CD14-positive monocyte (primary cell): ENCODE data around the gene MAP7. TPM values are rescaled to one million over a fixed set of nuclear protein-coding genes. Genes with fewer than 3 reads are reported as not detected.
A peak's percentile ranks its signal among the peaks of the same experiment; 100 is the strongest.

Experiments
- DNase-seq, 3 donors: peaks; one replicate each; pipeline ENCODE4 v3.0.0-alpha.2; 2011 to 2022
- H2AFZ ChIP-seq: 2 replicates; pipeline ENCODE4 v1.6.0; 2012; ENCODE audit warnings: mild to moderate bottlenecking, low read depth, low read length, inconsistent platforms; ENCODE audit not compliant: insufficient read depth, poor library complexity, severe bottlenecking
- H3K27ac ChIP-seq, 2 donors: 1 replicate in 1 of 2; 2 replicates in 1 of 2; pipeline ENCODE4 v1.5.1; 2012 to 2013; ENCODE audit warnings: low read length in 2 of 2, control low read depth in 1 of 2, inconsistent platforms in 1 of 2, low read depth in 1 of 2, mild to moderate bottlenecking in 1 of 2
- H3K27me3 ChIP-seq, 2 donors: one replicate each; pipeline versions ENCODE4 v1.6.0 to v1.6.1; 2011 to 2013; ENCODE audit warnings: low read length in 2 of 2; ENCODE audit not compliant: control insufficient read depth in 2 of 2, insufficient read depth in 2 of 2
- H3K36me3 ChIP-seq, 2 donors: replicated peaks in 1 of 2; 1 replicate in 1 of 2; 2 replicates in 1 of 2; pipeline versions ENCODE4 v1.5.1 to v1.6.1; 2012 to 2013; ENCODE audit warnings: low read length in 2 of 2, control low read depth in 1 of 2, inconsistent platforms in 1 of 2, mild to moderate bottlenecking in 1 of 2; ENCODE audit not compliant: insufficient read depth in 2 of 2, control insufficient read depth in 1 of 2
- H3K4me1 ChIP-seq, 2 donors: 1 replicate in 1 of 2; 2 replicates in 1 of 2; pipeline versions ENCODE4 v1.5.1 to v1.6.1; 2012 to 2013; ENCODE audit warnings: low read length in 2 of 2, control low read depth in 1 of 2, inconsistent platforms in 1 of 2, mild to moderate bottlenecking in 1 of 2, moderate library complexity in 1 of 2; ENCODE audit not compliant: insufficient read depth in 2 of 2, control insufficient read depth in 1 of 2
- H3K4me2 ChIP-seq: replicated peaks from 2 replicates; pipeline ENCODE3; 2012; ENCODE audit warnings: low read length, moderate library complexity, mild to moderate bottlenecking; ENCODE audit not compliant: poor library complexity, severe bottlenecking; ENCODE audit errors: extremely low read depth
- H3K4me3 ChIP-seq, 3 experiments: fragments of 200-600 bp in 1 of 3; sonication (generic) in 1 of 3; replicated peaks in 1 of 3; 1 replicate in 2 of 3; 2 replicates in 1 of 3; pipeline ENCODE4 v1.5.1; 2011 to 2013; ENCODE audit warnings: low read length in 3 of 3, mild to moderate bottlenecking in 3 of 3, control low read depth in 2 of 3, low read depth in 2 of 3, inconsistent platforms in 1 of 3, moderate library complexity in 1 of 3
- H3K79me2 ChIP-seq: 2 replicates; pipeline ENCODE4 v1.6.0; 2012; ENCODE audit warnings: mild to moderate bottlenecking, control low read depth, inconsistent platforms, low read length, moderate library complexity; ENCODE audit not compliant: insufficient read depth
- H3K9ac ChIP-seq: 2 replicates; pipeline ENCODE4 v1.6.0; 2017; ENCODE audit warnings: low read length, mild to moderate bottlenecking; ENCODE audit not compliant: insufficient read depth, poor library complexity, severe bottlenecking
- H3K9me3 ChIP-seq, 2 donors: replicated peaks in 1 of 2; 1 replicate in 1 of 2; 2 replicates in 1 of 2; pipeline versions ENCODE4 v1.5.1 to v1.6.1; 2012 to 2013; ENCODE audit warnings: low read length in 2 of 2, control low read depth in 1 of 2; ENCODE audit not compliant: control insufficient read depth in 1 of 2, insufficient read depth in 1 of 2
- H4K20me1 ChIP-seq: 2 replicates; pipeline ENCODE4 v1.6.0; 2012; ENCODE audit warnings: mild to moderate bottlenecking, low read length, control low read depth, moderate library complexity; ENCODE audit not compliant: insufficient read depth
- H3K27ac Mint-ChIP-seq, 7 donors: one replicate each; pipeline ENCODE4 v1.8.0; 2020; ENCODE audit warnings: mild to moderate bottlenecking in 7 of 7, mixed read lengths in 7 of 7, moderate library complexity in 6 of 7, inconsistent platforms in 2 of 7
- H3K27me3 Mint-ChIP-seq, 3 donors: one replicate each; pipeline ENCODE4 v1.8.0; 2021 to 2022; ENCODE audit warnings: low read depth in 3 of 3, mild to moderate bottlenecking in 3 of 3, mixed read lengths in 3 of 3, moderate library complexity in 3 of 3, inconsistent platforms in 1 of 3
- H3K36me3 Mint-ChIP-seq, 2 donors: one replicate each; pipeline ENCODE4 v1.8.0; 2020; ENCODE audit warnings: mixed read lengths in 2 of 2, inconsistent platforms in 1 of 2, mild to moderate bottlenecking in 1 of 2
- H3K4me1 Mint-ChIP-seq: one replicate; pipeline ENCODE4 v1.8.0; 2020; ENCODE audit warnings: mild to moderate bottlenecking, mixed read lengths
- H3K4me3 Mint-ChIP-seq, 2 donors: one replicate each; pipeline ENCODE4 v1.8.0; 2020; ENCODE audit warnings: mild to moderate bottlenecking in 2 of 2, mixed read lengths in 2 of 2, moderate library complexity in 1 of 2
- H3K9me3 Mint-ChIP-seq, 7 donors: one replicate each; pipeline ENCODE4 v1.8.0; 2020 to 2022; ENCODE audit warnings: mixed read lengths in 7 of 7, mild to moderate bottlenecking in 6 of 7, moderate library complexity in 6 of 7, inconsistent platforms in 2 of 7
- CTCF ChIP-seq: fragments of 200-600 bp; IDR thresholded peaks from one replicate; pipeline ENCODE4 v1.8.0; 2022; ENCODE audit warnings: antibody characterized with exemption, mild to moderate bottlenecking
- WGBS: methylation state at CpG from one replicate; pipeline ENCODE4 v1.1.5; 2013; ENCODE audit warnings: missing lambda C conversion rate; ENCODE audit not compliant: insufficient coverage; 5-methylcytosine and 5-hydroxymethylcytosine counted together
- intact Hi-C, 2 donors: fragments of 100-400 bp; cut with micrococcal nuclease; formaldehyde crosslinking; loops; one replicate each; pipeline versions ENCODE4 v1.15.0 to v1.15.1; 2023
- polyA plus RNA-seq, 3 donors: library from polyadenylated mRNA; depleted of rRNA in 1 of 3; unstranded in 2 of 3; stranded (reverse) in 1 of 3; fragments of 300-500 nt in 2 of 3; fragments of >200 nt in 1 of 3; fragmentation: Illumina TruSeq in 2 of 3; gene quantifications; 1 replicate in 2 of 3; 2 replicates in 1 of 3; pipeline ENCODE4 v1.2.3, GENCODE V29; 2012 to 2021

The MAP7 gene
- polyA plus RNA-seq, 3 donors: 0.67 to 1.6 (median 1.2) TPM

DNA sequence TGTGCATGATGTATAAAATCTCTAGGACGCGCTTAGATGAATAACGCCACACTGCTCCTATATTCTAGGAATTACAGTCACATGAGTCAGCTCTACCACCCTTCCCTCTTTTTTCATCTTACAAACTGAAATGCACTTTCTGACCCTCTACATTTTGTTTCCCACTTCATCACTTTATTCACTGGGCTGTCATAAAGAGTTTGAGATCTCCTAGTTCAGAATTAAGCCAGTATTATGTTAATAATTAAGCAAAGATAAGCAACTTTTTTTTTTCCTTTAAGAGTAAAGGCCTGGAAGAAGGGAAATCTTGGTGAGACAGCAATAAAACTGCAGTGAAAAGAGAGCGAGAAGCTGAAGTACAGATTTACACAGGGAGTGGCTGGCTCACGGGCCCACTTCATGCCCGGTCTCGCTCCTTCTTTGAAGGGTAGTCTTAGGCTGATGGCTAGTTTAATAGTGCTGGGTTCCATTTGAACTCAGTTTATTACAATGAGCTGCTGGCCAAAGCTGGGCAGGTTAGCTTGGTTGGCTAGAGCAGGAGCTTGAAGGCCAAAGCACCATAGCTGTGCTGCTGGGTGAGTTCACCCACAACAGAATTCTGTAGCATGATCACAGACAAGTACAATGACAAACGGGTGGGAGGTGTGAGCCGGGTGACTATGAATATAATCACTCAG lies 110.6 kb downstream of the MAP7 start:
- DNase-seq: no peak
- Mint-ChIP-seq H3K4me1 (peaks cover 5% of the 10 kb centered on the region), H3K27ac (peak overlapping the region in 2 of 7 donors; percentile 1 to 5), H3K9me3 (no peaks in the 10 kb centered on the region), H3K36me3 (no peaks in the 10 kb centered on the region), H3K4me3 (no peak overlapping the region), H3K27me3 (peaks cover 0 to 2% (median 0%) of the 10 kb centered on the region in 3 donors)
- intact Hi-C loops: no loop called here
- H3K4me1 ChIP-seq: no peaks in the 10 kb centered on the region
- no peak overlapping the region for H2AFZ ChIP-seq
- H3K27me3 ChIP-seq: no peaks in the 10 kb centered on the region
- H3K79me2 ChIP-seq: no peaks in the 10 kb centered on the region
- no peaks in the 10 kb centered on the region for H3K9me3 ChIP-seq
- WGBS: 100% methylated on average over 3 of the region's 9 CpGs
- no peak overlapping the region for H3K4me2 ChIP-seq
- H3K27ac ChIP-seq: no peak overlapping the region
- no peaks in the 10 kb centered on the region for H3K36me3 ChIP-seq
- TF ChIP-seq CTCF: no peak
- H3K4me3 ChIP-seq: no peak overlapping the region
- no peak overlapping the region for H3K9ac ChIP-seq
- H4K20me1 ChIP-seq: no peaks in the 10 kb centered on the region

DNA sequence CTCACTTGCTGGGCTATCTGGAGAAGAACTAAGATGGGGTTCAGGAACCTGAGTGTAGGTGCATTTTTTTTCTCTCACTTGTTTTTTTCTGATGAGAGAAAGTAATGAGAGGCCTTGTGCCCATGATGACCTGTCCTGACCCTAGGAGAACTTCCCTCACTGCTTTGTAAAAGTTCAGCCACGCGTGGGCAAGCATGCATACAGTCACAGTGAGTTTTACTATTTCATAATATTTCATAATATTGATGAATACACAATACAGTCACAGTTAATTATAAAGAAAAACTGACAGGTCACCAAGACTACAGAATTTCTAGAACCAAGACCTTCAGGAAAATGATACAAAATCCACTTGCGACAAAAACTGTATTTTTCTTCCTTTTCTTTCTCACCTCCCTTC lies 111.8 kb downstream of the MAP7 start:
- Mint-ChIP-seq H3K27me3 (peaks cover 0 to 4% (median 0%) of the 10 kb centered on the region in 3 donors), H3K4me3 (no peak overlapping the region), H3K9me3 (no peaks in the 10 kb centered on the region), H3K27ac (no peak overlapping the region), H3K4me1 (peaks cover 5% of the 10 kb centered on the region), H3K36me3 (no peaks in the 10 kb centered on the region)
- Histone ChIP-seq H3K4me3 (no peak overlapping the region), H3K4me1 (no peaks in the 10 kb centered on the region), H4K20me1 (no peaks in the 10 kb centered on the region), H3K27me3 (no peaks in the 10 kb centered on the region), H2AFZ (no peak overlapping the region), H3K4me2 (no peak overlapping the region), H3K27ac (no peak overlapping the region), H3K9ac (no peak overlapping the region), H3K79me2 (no peaks in the 10 kb centered on the region), H3K9me3 (no peaks in the 10 kb centered on the region), H3K36me3 (no peaks in the 10 kb centered on the region)
- WGBS: no CpG with 5 or more reads among the region's 3 CpGs
- intact Hi-C loops: no loop called here
- peak in 1 of 3 donors; percentile 31 for DNase-seq
- TF ChIP-seq CTCF: no peak
